RWPE1 (cell line): ENCODE data around the gene TBC1D9B.

Experiments used
- CTCF ChIA-PET: fragments of 350-600 bp; sonication (Branson Sonifier 250); formaldehyde crosslinking; extraction: SDS; loops from one replicate; lab custom pipeline; 2021; lab: Yijun Ruan, JAX
- POLR2A ChIA-PET: fragments of 400-600 bp; formaldehyde crosslinking; extraction: SDS; loops from one replicate; lab custom pipeline; 2020; ENCODE audit warnings: antibody characterized with exemption; ENCODE audit not compliant: low non-redundant PET; lab: Yijun Ruan, JAX
- DNase-seq: peaks from one replicate; pipeline ENCODE4 v3.0.0; 2012; ENCODE audit warnings: low spot score
- H3K27ac ChIP-seq: fragments of 450-650 bp; 2 replicates; pipeline ENCODE4 v1.5.1; 2017
- TF ChIP-seq, protein P1 (sequence below): fragments of 450-650 bp; conservative IDR thresholded peaks from 2 replicates; pipeline ENCODE4 v1.5.1; 2017; ENCODE audit warnings: low read depth, mild to moderate bottlenecking

The TBC1D9B gene

GRCh38 chr5:179904463-179905160 is 3.1 kb downstream of the TBC1D9B start:
- POLR2A ChIA-PET: no interaction called here
- H3K27ac ChIP-seq: no peak overlapping the region
- TF ChIP-seq, protein P1, sequence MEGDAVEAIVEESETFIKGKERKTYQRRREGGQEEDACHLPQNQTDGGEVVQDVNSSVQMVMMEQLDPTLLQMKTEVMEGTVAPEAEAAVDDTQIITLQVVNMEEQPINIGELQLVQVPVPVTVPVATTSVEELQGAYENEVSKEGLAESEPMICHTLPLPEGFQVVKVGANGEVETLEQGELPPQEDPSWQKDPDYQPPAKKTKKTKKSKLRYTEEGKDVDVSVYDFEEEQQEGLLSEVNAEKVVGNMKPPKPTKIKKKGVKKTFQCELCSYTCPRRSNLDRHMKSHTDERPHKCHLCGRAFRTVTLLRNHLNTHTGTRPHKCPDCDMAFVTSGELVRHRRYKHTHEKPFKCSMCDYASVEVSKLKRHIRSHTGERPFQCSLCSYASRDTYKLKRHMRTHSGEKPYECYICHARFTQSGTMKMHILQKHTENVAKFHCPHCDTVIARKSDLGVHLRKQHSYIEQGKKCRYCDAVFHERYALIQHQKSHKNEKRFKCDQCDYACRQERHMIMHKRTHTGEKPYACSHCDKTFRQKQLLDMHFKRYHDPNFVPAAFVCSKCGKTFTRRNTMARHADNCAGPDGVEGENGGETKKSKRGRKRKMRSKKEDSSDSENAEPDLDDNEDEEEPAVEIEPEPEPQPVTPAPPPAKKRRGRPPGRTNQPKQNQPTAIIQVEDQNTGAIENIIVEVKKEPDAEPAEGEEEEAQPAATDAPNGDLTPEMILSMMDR: no peak
- CTCF ChIA-PET: interaction anchor here (0.6 to 0.7 kb wide), 2 partner anchors 186 to 566 kb away, joined by 3 read pairs; no protein-coding TSS in a partner anchor
- no peak for DNase-seq

DNA sequence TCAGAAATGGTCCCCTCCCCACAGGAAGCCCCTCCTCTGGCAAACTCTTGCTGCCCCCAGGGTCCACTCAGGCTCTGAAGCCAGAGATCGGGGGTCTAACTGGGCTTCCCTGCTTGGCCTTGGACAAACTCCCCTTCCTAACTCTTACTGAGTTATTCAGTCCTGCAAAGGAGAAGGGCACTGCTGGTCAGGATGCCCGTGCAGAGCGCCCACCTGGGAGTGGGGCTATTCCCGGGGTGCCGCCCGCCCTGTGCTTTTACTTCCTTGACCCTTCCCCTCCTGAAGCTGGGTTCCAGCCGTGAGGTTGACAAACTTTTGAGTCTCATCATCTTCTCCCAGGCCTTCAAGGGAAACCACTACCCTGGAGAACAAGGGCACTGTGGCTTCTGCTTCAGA is 4.9 kb downstream of the TBC1D9B start:
- DNase-seq: no peak
- POLR2A ChIA-PET: no interaction called here
- H3K27ac ChIP-seq: peak overlapping the region; percentile 27
- CTCF ChIA-PET: no interaction called here
- TF ChIP-seq, protein P1: no peak

DNA sequence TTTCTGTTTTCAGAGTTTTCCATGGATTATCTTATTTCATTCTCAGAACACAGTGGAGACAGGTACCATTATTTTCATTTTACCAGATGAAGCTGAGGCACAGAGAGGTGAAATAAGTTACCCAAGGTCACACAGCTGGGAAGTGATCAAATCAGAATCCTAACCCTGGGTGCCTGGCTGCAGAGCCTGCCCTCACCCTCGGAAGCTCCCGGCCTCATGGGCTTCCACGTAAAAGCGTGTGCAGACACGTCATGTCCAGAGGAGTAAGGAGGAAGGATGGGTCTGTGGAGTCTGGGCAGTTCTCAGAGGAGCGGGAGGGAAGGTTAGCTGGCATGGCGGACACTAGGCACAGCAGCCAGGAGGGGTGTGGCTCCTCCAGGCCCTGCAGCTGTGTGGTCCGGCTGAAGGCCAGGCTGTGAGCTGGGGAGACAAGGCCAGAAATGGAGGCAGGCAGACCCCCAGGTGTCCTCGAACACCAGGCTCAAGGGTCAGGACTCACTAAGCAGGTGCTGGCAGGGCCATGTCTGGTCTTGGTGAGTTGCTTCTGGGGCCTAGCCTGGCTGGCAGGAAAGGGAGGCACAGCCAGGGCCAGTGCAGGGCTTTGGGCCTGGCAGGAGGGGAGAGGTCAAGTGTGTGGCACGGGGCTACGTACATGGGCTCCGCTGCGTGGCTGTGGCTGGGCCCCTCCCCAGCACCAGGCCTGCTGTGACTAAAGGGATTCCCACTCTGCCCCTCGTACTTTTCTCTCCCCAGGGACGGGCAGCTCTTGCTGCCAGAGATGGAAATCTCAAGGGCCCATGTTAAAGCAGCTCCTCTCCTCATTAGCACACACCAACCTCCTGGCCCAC is 5.6 kb downstream of the TBC1D9B start:
- ChIA-PET CTCF (no interaction called here), POLR2A (no interaction called here)
- DNase-seq: no peak
- H3K27ac ChIP-seq: peak overlapping the region; percentile 27
- TF ChIP-seq, protein P1: no peak

GRCh38 chr5:179901462-179901861 is 6.2 kb downstream of the TBC1D9B start:
- no peak for DNase-seq
- H3K27ac ChIP-seq: no peak overlapping the region
- TF ChIP-seq, protein P1: no peak
- ChIA-PET CTCF (no interaction called here), POLR2A (no interaction called here)

- ChIA-PET CTCF (no interaction called here), POLR2A (no interaction called here)
- TF ChIP-seq, protein P1: no peak
- H3K27ac ChIP-seq: no peak overlapping the region
- no peak for DNase-seq
These were observed 7.0 kb downstream of the TBC1D9B start for GRCh38 chr5:179900711-179901110.

GRCh38 chr5:179900206-179900605 is 7.5 kb downstream of the TBC1D9B start:
- no peak for DNase-seq
- POLR2A ChIA-PET: no interaction called here
- TF ChIP-seq, protein P1: no peak
- H3K27ac ChIP-seq: no peak overlapping the region
- CTCF ChIA-PET: no interaction called here
